Measurements from ENCODE around the gene HAUS6. TPM values are rescaled to one million over a fixed set of nuclear protein-coding genes. Genes with fewer than 3 reads are reported as not detected.

Gene HAUS6
- total RNA-seq, 1 donor = 14.5 TPM

- Histone ChIP-seq H3K36me3 (ENCODE audit: insufficient read depth, low read length) (peaks cover 54% of the 10 kb centered on the region), H3K9me3 (ENCODE audit: low read depth, low read length) (no peaks in the 10 kb centered on the region), H3K27me3 (ENCODE audit: insufficient read depth, low read length) (no peaks in the 10 kb centered on the region), H3K4me3 (ENCODE audit: insufficient read depth, low read length) (no peak overlapping the region), H2AFZ (ENCODE audit: low read length) (no peak overlapping the region), H4K20me1 (ENCODE audit: insufficient read depth, low read length) (no peaks in the 10 kb centered on the region), H3K4me1 (ENCODE audit: insufficient read depth, low read length) (no peaks in the 10 kb centered on the region), H3K27ac (ENCODE audit: low read depth, low read length) (no peak overlapping the region), H3K4me2 (ENCODE audit: insufficient read depth, low read length) (no peak overlapping the region), H3K79me2 (ENCODE audit: insufficient read depth, low read length) (no peaks in the 10 kb centered on the region)
- DNase-seq (ENCODE audit: insufficient read length, low spot score, missing footprints) = no peak
- TF ChIP-seq, protein P1, sequence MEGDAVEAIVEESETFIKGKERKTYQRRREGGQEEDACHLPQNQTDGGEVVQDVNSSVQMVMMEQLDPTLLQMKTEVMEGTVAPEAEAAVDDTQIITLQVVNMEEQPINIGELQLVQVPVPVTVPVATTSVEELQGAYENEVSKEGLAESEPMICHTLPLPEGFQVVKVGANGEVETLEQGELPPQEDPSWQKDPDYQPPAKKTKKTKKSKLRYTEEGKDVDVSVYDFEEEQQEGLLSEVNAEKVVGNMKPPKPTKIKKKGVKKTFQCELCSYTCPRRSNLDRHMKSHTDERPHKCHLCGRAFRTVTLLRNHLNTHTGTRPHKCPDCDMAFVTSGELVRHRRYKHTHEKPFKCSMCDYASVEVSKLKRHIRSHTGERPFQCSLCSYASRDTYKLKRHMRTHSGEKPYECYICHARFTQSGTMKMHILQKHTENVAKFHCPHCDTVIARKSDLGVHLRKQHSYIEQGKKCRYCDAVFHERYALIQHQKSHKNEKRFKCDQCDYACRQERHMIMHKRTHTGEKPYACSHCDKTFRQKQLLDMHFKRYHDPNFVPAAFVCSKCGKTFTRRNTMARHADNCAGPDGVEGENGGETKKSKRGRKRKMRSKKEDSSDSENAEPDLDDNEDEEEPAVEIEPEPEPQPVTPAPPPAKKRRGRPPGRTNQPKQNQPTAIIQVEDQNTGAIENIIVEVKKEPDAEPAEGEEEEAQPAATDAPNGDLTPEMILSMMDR (IDR thresholded peaks at IDR 0.05; ENCODE audit: extremely low read depth, low read depth, low read length) = no peak
Observed at GRCh38 chr9:19087106-19088000, 15.4 kb downstream of the HAUS6 start.

- no peaks in the 10 kb centered on the region for H3K4me1 ChIP-seq (ENCODE audit: insufficient read depth, low read length)
- no peak for DNase-seq (ENCODE audit: insufficient read length, low spot score, missing footprints)
- no peaks in the 10 kb centered on the region for H3K9me3 ChIP-seq (ENCODE audit: low read depth, low read length)
- no peak overlapping the region for H3K27ac ChIP-seq (ENCODE audit: low read depth, low read length)
- no peaks in the 10 kb centered on the region for H4K20me1 ChIP-seq (ENCODE audit: insufficient read depth, low read length)
- TF ChIP-seq, protein P1 (IDR thresholded peaks at IDR 0.05; ENCODE audit: extremely low read depth, low read depth, low read length) = peak; percentile 37
- H3K27me3 ChIP-seq (ENCODE audit: insufficient read depth, low read length) = no peaks in the 10 kb centered on the region
- peaks cover 39% of the 10 kb centered on the region for H3K36me3 ChIP-seq (ENCODE audit: insufficient read depth, low read length)
- H2AFZ ChIP-seq (ENCODE audit: low read length) = no peak overlapping the region
- no peaks in the 10 kb centered on the region for H3K79me2 ChIP-seq (ENCODE audit: insufficient read depth, low read length)
- H3K4me2 ChIP-seq (ENCODE audit: insufficient read depth, low read length) = no peak overlapping the region
- no peak overlapping the region for H3K4me3 ChIP-seq (ENCODE audit: insufficient read depth, low read length)
Observed at GRCh38 chr9:19085295-19085694, 17.4 kb downstream of the HAUS6 start.

- Histone ChIP-seq H3K79me2 (ENCODE audit: insufficient read depth, low read length) (no peaks in the 10 kb centered on the region), H3K4me1 (ENCODE audit: insufficient read depth, low read length) (no peaks in the 10 kb centered on the region), H3K9me3 (ENCODE audit: low read depth, low read length) (no peaks in the 10 kb centered on the region), H3K27me3 (ENCODE audit: insufficient read depth, low read length) (no peaks in the 10 kb centered on the region), H3K36me3 (ENCODE audit: insufficient read depth, low read length) (peaks cover 35% of the 10 kb centered on the region), H4K20me1 (ENCODE audit: insufficient read depth, low read length) (no peaks in the 10 kb centered on the region), H3K27ac (ENCODE audit: low read depth, low read length) (no peak overlapping the region), H3K4me2 (ENCODE audit: insufficient read depth, low read length) (no peak overlapping the region), H3K4me3 (ENCODE audit: insufficient read depth, low read length) (no peak overlapping the region), H2AFZ (ENCODE audit: low read length) (no peak overlapping the region)
- no peak for DNase-seq (ENCODE audit: insufficient read length, low spot score, missing footprints)
- TF ChIP-seq, protein P1 (IDR thresholded peaks at IDR 0.05; ENCODE audit: extremely low read depth, low read depth, low read length) = no peak
Observed at GRCh38 chr9:19074836-19075235, 27.9 kb downstream of the HAUS6 start.

- H4K20me1 ChIP-seq (ENCODE audit: insufficient read depth, low read length) = no peaks in the 10 kb centered on the region
- H3K27ac ChIP-seq (ENCODE audit: low read depth, low read length) = no peak overlapping the region
- no peak for DNase-seq (ENCODE audit: insufficient read length, low spot score, missing footprints)
- H3K79me2 ChIP-seq (ENCODE audit: insufficient read depth, low read length) = no peaks in the 10 kb centered on the region
- no peak overlapping the region for H3K4me3 ChIP-seq (ENCODE audit: insufficient read depth, low read length)
- H3K36me3 ChIP-seq (ENCODE audit: insufficient read depth, low read length) = peaks cover 41% of the 10 kb centered on the region
- H3K9me3 ChIP-seq (ENCODE audit: low read depth, low read length) = no peaks in the 10 kb centered on the region
- TF ChIP-seq, protein P1 (IDR thresholded peaks at IDR 0.05; ENCODE audit: extremely low read depth, low read depth, low read length) = no peak
- no peaks in the 10 kb centered on the region for H3K27me3 ChIP-seq (ENCODE audit: insufficient read depth, low read length)
- H2AFZ ChIP-seq (ENCODE audit: low read length) = no peak overlapping the region
- H3K4me2 ChIP-seq (ENCODE audit: insufficient read depth, low read length) = no peak overlapping the region
- H3K4me1 ChIP-seq (ENCODE audit: insufficient read depth, low read length) = no peaks in the 10 kb centered on the region
Observed at GRCh38 chr9:19074229-19074628, 28.5 kb downstream of the HAUS6 start.
